WI38 (cell line): ENCODE results near the gene NMT2.

Experiments
- H3K4me3 ChIP-seq: 2 replicates; pipeline ENCODE4 v1.5.1; 2011; ENCODE audit warnings: low read depth, mild to moderate bottlenecking, control low read depth, low read length
- TF ChIP-seq, protein P1 (sequence below): IDR thresholded peaks from 2 replicates; pipeline ENCODE4 v1.5.1; 2012; ENCODE audit warnings: low read depth, mild to moderate bottlenecking, control low read depth, low read length

Gene NMT2

DNA sequence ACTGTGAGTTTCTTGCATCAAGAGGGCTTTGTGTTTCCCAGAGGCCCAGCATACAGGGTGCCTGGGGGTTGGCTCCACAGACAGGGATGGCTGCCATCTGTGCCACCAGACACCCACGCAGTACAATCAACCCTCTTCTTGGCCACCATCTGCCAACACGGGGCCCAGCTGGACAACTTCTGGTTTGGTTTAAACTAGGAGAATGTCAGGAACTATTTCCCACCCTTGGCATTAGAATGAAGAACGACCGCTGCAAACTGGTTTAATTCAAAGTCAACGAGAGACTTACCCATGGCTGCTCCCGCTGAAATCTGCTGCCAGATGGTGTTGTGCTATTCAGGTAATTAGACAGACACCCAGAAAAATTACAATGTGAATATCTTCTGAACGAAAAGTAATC is 27.8 kb downstream of the NMT2 start:
- H3K4me3 ChIP-seq: no peak overlapping the region
- TF ChIP-seq, protein P1, sequence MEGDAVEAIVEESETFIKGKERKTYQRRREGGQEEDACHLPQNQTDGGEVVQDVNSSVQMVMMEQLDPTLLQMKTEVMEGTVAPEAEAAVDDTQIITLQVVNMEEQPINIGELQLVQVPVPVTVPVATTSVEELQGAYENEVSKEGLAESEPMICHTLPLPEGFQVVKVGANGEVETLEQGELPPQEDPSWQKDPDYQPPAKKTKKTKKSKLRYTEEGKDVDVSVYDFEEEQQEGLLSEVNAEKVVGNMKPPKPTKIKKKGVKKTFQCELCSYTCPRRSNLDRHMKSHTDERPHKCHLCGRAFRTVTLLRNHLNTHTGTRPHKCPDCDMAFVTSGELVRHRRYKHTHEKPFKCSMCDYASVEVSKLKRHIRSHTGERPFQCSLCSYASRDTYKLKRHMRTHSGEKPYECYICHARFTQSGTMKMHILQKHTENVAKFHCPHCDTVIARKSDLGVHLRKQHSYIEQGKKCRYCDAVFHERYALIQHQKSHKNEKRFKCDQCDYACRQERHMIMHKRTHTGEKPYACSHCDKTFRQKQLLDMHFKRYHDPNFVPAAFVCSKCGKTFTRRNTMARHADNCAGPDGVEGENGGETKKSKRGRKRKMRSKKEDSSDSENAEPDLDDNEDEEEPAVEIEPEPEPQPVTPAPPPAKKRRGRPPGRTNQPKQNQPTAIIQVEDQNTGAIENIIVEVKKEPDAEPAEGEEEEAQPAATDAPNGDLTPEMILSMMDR: no peak

DNA sequence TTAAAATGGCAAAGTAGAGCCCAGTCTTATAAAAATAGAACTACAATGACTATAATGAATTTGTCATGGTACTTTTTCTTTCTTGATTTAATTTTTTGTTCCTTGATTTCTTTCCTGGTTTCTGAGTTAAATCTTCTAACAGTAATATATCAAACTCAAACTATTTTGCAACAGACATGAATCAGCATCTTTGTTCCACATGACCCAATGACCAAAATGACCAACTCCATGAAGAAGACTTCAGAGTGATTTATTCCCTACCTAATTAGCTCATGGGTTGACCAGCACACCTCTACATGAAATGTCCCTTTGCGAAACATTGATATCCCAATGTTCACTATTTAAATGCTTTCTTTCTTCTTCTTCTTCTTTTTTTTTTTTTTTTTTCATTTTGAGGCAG is 30.9 kb downstream of the NMT2 start:
- H3K4me3 ChIP-seq: no peak overlapping the region
- TF ChIP-seq, protein P1: no peak

DNA sequence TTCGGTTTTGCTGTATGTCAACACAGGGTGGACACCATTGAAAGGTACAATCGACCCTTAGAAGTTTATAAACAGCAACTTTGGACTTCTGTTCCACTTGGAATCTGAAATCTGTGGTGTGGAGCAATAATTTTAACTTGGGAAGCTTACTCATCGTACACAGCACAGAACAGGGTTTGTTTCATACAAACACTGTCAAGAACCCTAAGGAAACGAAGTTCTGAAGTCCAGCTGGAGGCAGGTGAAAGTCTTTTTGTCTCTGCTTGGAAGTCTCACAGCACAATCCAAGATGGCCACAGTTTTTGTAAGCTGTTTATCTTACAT is 31.5 kb downstream of the NMT2 start:
- no peak overlapping the region for H3K4me3 ChIP-seq
- TF ChIP-seq, protein P1: no peak

DNA sequence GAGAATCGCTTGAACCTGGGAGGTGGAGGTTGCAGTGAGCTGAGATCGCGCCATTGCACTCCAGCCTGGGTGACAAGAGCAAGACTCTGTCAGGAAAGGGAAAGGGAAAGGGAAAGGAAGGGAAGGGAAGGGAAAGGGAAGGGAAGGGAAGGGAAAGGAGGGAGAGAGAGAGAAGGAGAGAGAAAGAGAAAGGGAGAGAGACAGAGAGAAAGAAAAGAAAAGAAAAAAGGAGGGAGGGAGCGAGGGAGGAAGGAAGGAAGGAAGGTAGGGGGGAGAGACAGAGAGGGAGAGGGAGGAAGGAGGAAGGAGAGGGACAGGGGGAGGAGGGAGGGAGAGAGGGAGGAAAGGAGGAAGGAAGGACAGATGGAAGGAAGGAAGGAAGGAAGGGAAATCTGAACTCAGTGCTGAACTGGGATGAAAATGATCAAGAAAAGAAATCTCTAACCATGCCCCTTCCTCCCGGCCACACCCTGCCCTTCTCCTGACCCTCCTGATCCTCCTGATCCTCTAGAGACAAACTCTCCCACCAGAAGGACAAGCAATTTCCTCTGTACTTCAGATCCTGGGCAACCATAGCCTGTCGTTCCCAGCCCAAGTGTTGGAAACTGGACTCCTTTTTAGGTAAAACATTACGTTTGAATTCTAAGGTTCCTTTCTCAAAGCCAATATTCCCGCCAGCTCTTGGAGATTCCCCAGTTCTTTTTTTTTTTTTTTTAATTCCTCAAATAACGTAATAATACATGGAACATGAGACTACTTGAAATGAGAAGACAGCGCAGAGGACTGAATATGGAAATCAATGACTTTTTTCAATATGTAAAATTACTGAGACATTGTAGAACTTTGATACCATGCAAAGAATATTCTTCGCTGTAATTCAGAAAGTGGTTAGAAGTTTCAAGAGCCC is 32.1 kb downstream of the NMT2 start:
- no peak overlapping the region for H3K4me3 ChIP-seq
- TF ChIP-seq, protein P1: no peak

DNA sequence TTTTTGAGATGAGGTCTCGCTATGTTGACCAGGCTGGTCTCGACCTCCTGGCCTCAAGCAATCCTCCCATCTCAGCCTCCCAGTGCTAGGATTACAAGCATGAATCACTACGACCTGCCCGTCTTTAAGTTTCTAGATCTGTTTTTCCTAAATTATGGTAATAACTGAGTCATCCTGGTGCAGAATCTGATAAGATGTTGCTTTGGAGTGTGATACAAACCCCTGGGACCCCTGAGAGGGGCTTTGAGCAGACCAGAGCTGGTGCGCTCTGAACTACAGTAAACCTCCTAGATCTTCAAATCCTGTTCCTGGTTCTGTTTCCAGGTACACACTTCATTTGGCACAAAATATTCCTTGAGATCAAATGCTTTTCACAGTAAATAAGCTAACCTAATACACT is 37.2 kb downstream of the NMT2 start:
- TF ChIP-seq, protein P1: no peak
- no peak overlapping the region for H3K4me3 ChIP-seq

DNA sequence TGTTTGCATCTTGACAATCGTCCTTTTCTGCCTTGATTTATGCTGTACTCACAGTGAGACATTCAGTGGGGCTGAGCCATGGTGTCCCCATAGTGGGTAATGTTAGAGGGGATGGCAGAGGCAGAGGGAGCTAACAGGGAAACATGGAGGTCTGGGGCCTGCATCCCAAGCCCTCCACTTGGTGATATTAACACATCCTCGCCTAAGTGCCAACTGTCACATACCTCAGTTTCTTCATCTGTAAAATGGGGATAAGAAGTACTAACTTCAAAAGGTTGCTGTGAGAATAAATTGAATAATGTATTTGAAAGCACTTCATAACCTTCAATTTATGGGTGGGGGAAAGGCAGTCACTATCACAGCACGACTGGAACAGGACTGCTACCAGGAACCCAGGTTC is 43.6 kb downstream of the NMT2 start:
- no peak overlapping the region for H3K4me3 ChIP-seq
- TF ChIP-seq, protein P1: no peak

DNA sequence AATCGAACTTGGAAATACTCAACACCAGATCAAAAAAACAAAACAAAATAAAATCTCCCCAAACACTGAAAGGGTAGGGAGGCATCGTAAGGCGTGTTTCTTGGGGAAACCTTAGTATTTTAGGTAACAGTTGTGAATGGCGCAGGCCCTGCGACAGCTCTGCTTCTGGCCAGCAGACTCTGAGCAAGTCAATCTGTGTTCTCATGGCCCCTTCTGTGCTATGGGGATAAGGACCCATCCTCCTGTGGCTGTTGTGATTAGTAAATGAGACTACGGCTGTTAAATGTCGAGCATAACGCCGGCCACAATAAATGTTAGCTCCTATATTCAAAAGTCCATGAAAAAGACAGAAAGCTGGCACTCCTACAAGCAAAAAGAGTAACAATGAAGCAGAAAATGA is 44.3 kb downstream of the NMT2 start:
- no peak overlapping the region for H3K4me3 ChIP-seq
- TF ChIP-seq, protein P1: no peak
